HTERT RPE-1 (cell line): ENCODE results near the gene COMTD1.
"Not testable (repeated sequence)": the region's sequence is repeated elsewhere in the genome, so short reads cannot be mapped to it uniquely, and the experiment has no call there.

Experiments used
- in situ Hi-C: fragments of 300-500 bp; cut with MboI; formaldehyde crosslinking; loops from 4 replicates; pipeline ENCODE4 v1.14.3; 2020; ENCODE audit warnings: low sequenced_read_pairs

COMTD1 gene

GRCh38 chr10:75195035-75195763, 40.6 kb downstream of the COMTD1 start:
- in situ Hi-C loops: no loop called here

DNA sequence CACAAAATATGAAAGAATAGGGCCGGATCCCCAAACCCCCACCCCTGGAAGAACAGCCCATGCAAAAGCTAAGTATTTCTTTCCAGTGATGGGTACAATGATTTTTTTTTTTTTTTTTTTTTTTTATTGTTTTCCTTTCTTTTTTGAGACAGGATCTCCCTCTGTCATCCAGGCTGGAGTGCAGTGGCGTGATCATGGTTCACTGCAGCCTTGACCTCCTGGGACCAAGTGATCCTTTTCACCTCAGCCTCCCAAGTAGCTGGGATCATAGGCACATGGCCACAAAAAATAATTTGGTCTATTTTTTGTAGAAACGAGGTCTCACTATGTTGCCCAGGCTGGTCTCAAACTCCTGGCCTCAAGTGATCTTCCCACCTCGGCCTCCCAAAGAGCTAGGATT, 41.1 kb downstream of the COMTD1 start:
- in situ Hi-C loops: not testable (repeated sequence)

- in situ Hi-C loops: no loop called here
Measured at GRCh38 chr10:75191821-75192568, 43.8 kb downstream of the COMTD1 start.

GRCh38 chr10:75189266-75190096, 46.3 kb downstream of the COMTD1 start:
- in situ Hi-C loops: no loop called here

- in situ Hi-C loops: not testable (repeated sequence)
Measured at GRCh38 chr10:75188522-75188921, 47.2 kb downstream of the COMTD1 start.

DNA sequence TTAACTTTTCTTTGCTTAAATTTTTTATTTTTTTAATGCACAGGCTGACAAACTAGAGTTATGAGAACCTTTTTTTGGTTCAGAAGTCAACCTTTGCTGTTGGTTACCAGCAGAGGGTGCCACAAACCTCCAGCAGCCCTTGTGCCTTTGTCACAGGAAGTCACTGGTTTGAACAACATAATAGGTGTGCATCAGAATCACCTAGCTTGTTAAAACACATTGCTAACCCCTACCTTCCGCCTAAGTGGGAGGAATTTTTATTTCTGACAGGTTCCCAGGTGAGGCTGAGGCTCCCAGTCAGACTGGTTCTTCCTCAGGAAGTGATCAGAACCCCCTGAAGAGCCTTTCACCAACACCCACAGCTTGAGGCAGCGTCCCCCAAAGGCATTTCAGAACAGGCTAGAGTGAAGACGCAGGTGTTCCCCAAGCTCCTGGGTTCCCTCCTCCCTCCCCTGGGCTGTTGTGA, 47.8 kb downstream of the COMTD1 start:
- in situ Hi-C loops: no loop called here

- in situ Hi-C loops: no loop called here
Measured at GRCh38 chr10:75186310-75186709, 49.4 kb downstream of the COMTD1 start.
